Motor neuron (in vitro differentiated cells): ENCODE data around the gene TPD52L2. TPM values are rescaled to one million over a fixed set of nuclear protein-coding genes. Genes with fewer than 3 reads are reported as not detected.
"Not testable (repeated sequence)": the region's sequence is repeated elsewhere in the genome, so short reads cannot be mapped to it uniquely, and the experiment has no call there.

Source experiments
- ATAC-seq, 8 experiments: fragments of 200-7000 bp; cut with Tn5 transposase; replicated peaks in 6 of 8; 2 replicates each; pipeline ENCODE4 v1.8.0; 2021; ENCODE audit warnings: mild to moderate bottlenecking in 8 of 8, moderate library complexity in 8 of 8
- H3K27ac ChIP-seq, 2 donors: fragments of 250-450 bp; sonication (Bioruptor Pico); 2 replicates each; pipeline ENCODE4 v1.9.0; 2021; ENCODE audit warnings: antibody characterized with exemption in 2 of 2, mild to moderate bottlenecking in 2 of 2, moderate library complexity in 1 of 2
- H3K4me1 ChIP-seq, 2 donors: fragments of 250-450 bp; sonication (Bioruptor Pico); replicated peaks in 1 of 2; 2 replicates each; pipeline ENCODE4 v1.6.1; 2021; ENCODE audit warnings: antibody characterized with exemption in 2 of 2, mild to moderate bottlenecking in 2 of 2, moderate library complexity in 1 of 2
- H3K4me3 ChIP-seq, 5 donors: fragments of 250-450 bp; sonication (Bioruptor Pico); 2 replicates each; pipeline ENCODE4 v1.9.0; 2021; ENCODE audit warnings: antibody characterized with exemption in 5 of 5, mild to moderate bottlenecking in 5 of 5, moderate library complexity in 4 of 5
- WGBS, 10 experiments: fragments of 450-650 bp; shearing (Covaris generic); methylation state at CpG; one replicate each; pipeline ENCODE4 v1.0.0; 2022; 5-methylcytosine and 5-hydroxymethylcytosine counted together
- in situ Hi-C, 9 experiments: fragments of 400-800 bp; cut with MboI; loops; one replicate each; pipeline ENCODE4 v1.15.0; 2021; ENCODE audit warnings: low sequenced_read_pairs in 9 of 9, low pct_unique_long_range_greater_than_20kb in 2 of 9; ENCODE audit not compliant: unreplicated experiment in 9 of 9
- total RNA-seq, 8 experiments: library from RNA; unstranded; fragments of 300-600 nt; gene quantifications; 2 replicates each; pipeline versions ENCODE4 v1.2.3 to v1.2.4, GENCODE V29; 2022

Gene TPD52L2
- total RNA-seq, 8 experiments from 2014 or later, result 41.3 to 108 (median 70.4) TPM

DNA sequence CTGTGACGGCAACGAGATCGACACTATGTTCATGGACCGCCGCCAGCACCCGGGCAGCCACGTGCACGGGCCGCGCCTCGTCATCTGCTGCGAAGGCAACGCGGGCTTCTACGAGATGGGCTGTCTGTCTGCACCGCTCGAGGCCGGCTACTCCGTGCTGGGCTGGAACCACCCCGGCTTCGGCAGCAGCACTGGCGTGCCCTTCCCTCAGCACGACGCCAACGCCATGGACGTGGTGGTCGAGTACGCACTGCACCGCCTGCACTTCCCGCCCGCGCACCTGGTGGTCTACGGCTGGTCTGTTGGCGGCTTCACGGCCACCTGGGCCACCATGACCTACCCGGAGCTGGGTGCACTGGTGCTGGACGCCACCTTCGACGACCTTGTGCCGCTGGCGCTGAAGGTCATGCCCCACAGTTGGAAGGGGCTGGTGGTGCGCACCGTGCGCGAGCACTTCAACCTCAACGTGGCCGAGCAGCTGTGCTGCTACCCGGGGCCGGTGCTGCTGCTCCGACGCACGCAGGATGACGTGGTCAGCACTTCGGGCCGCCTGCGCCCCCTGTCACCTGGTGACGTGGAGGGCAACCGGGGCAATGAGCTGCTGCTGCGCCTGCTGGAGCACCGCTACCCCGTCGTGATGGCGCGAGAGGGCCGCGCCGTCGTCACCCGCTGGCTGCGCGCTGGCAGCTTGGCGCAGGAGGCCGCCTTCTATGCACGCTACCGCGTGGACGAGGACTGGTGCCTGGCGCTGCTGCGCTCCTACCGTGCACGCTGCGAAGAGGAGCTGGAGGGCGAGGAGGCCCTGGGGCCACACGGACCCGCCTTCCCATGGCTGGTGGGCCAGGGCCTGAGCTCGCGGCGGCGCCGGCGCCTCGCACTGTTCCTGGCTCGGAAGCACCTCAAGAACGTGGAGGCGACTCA is 2.8 kb upstream of the TPD52L2 start:
- Histone ChIP-seq H3K27ac (no peak overlapping the region), H3K4me1 (peaks cover 34 to 38% of the 10 kb centered on the region in 2 donors), H3K4me3 (no peak overlapping the region)
- no peak for ATAC-seq
- 78 to 98% (median 94%) methylated on average over 8 to 17 of the region's 95 CpGs; no CpG with 5 or more reads in 5 of the 10 experiments for WGBS, 10 experiments
- in situ Hi-C loops, result loop anchor here in 2 of 9 experiments (25.0 kb wide), 2 partner anchors 100 to 325 kb away; partner anchors contain the start of genes PTK6 (in 1 of the 2) and SRMS (in 1 of the 2)

DNA sequence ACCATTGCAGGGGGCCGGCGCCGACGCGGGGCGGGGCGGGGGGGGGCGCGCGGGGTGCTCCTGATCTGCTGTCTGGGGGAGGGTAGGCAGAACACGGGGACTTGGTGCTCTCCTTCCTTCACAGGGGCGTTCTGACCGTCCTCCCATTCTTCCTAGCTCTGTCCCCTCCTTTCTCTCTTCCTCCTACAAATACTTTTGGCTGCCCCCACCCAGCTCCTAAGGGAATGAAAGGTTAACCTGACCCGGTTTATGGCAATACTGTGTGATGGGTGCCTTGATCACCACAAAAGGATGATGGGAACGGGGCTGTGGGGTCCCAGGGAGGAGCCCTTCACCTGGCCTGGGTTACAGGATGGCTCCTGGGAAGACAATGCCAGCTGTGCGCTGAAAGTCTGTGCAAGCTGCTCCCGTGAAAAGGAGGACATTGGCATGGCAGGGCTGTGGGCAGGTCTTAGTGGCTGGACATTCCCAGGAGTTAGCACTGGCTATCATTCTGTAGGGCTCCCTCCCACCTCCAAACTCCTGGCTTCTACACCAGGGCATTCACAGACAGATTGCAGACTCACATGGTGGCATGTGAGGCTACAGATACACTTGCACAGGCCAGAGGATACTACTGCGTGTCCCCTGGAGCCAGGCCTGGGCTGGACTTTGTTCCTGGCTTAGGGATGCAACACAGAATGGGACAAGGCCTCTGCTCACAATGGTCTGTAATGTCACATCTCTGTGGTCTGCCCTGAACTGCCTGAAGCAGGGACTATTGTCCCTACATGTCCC is 1.9 kb upstream of the TPD52L2 start:
- in situ Hi-C loops, result loop anchor here in 2 of 9 experiments (25.0 kb wide), 2 partner anchors 101 to 326 kb away; partner anchors contain the start of genes PTK6 (in 1 of the 2) and SRMS (in 1 of the 2)
- H3K27ac ChIP-seq, result no peak overlapping the region
- WGBS, 10 experiments, result 60 to 92% (median 80%) methylated on average over 1 to 5 of the region's 18 CpGs; no CpG with 5 or more reads in 4 of the 10 experiments
- H3K4me1 ChIP-seq, result peaks cover 27 to 29% of the 10 kb centered on the region in 2 donors
- ATAC-seq, result no peak
- peak overlapping the region in 2 of 5 donors; percentile 93 for H3K4me3 ChIP-seq

DNA sequence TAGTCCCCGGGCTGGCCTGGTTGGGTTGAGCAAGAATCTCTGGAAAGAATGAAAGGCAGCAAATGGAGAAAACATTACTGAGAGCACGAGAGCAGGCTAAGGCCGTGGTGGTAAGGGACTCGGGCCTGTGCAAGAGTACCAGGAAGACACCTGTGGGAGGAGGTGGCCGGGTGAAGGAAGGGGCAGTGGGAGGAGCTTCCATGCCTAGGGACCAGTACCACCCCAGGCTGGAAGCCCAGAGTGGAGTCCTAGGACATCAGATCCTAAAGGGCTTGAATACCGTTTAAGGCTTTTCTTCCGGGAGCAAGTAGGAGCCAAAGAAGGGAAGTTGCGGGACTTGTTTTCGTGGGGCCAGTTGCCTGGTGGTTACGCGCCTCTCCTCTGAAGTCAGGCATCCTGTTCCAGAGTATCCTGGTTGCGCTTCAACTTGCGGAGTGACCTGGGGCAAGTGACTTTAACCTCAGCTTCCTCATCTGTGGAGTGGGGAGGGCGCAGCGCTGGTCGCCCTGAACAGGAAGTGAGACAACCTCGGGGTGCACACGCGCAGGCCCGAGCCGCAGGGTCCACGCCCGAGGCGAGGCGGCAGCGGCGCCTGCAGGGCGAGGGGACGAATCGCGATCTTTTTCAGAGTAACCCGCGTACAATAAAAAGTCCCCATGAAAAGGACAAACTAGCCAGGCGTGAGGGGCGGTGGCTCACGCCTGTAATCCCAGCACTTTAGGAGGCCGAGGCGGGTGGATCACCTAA is 1.1 kb upstream of the TPD52L2 start:
- Histone ChIP-seq H3K4me1 (peaks cover 20 to 21% of the 10 kb centered on the region in 2 donors), H3K27ac (peak overlapping the region; percentile 28 to 71), H3K4me3 (peak overlapping the region; percentile 73 to 93 (median 89))
- 0 to 46% (median 23%) methylated on average over 1 to 18 of the region's 38 CpGs; no CpG with 5 or more reads in 1 of the 10 experiments for WGBS, 10 experiments
- ATAC-seq, result peak; percentile 2 to 48 (median 40)
- in situ Hi-C loops, result loop anchor here in 2 of 9 experiments (25.0 kb wide), 2 partner anchors 102 to 327 kb away; partner anchors contain the start of genes PTK6 (in 1 of the 2) and SRMS (in 1 of the 2)

- H3K4me1 ChIP-seq, result peaks cover 14 to 16% of the 10 kb centered on the region in 2 donors
- H3K4me3 ChIP-seq, result peak overlapping the region; percentile 73 to 93 (median 89)
- 0 to 1% (median 0%) methylated on average over 1 to 17 of the region's 25 CpGs; no CpG with 5 or more reads in 3 of the 10 experiments for WGBS, 10 experiments
- ATAC-seq, result peak in 1 of 8 experiments; percentile 0
- in situ Hi-C loops, result loop anchor here in 2 of 9 experiments (25.0 kb wide), 2 partner anchors 102 to 327 kb away; partner anchors contain the start of genes PTK6 (in 1 of the 2) and SRMS (in 1 of the 2)
- H3K27ac ChIP-seq, result peak overlapping the region; percentile 28 to 71
Observed at GRCh38 chr20:63864545-63864977, 509 bp upstream of the TPD52L2 start.

DNA sequence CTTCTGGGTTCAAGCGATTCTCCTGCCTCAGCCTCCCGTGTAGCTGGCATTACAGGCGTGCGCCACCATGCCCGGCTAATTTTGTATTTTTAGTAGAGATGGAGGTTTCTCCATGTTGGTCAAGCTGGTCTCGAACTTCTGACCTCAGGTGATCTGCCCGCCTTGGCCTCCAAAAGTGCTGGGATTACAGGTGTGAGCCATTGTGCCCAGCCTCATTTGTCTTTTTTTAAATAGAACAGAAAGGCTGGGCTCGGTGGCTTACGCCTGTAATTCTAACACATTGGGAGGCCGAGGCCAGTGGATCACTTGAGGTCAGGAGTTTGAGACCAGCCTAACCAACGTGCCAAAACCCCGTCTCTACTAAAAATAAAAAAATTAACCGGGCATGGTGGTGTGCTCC is 2.0 kb downstream of the TPD52L2 start:
- in situ Hi-C loops, result loop anchor here in 2 of 9 experiments (25.0 kb wide), 2 partner anchors 105 to 330 kb away; partner anchors contain the start of genes PTK6 (in 1 of the 2) and SRMS (in 1 of the 2)
- not testable (repeated sequence) for H3K27ac ChIP-seq, H3K4me3 ChIP-seq, ATAC-seq
- WGBS, 10 experiments, result 75 to 100% (median 95%) methylated on average over 2 to 10 of the region's 13 CpGs; no CpG with 5 or more reads in 4 of the 10 experiments
- peaks cover 12 to 16% of the 10 kb centered on the region in 2 donors for H3K4me1 ChIP-seq

DNA sequence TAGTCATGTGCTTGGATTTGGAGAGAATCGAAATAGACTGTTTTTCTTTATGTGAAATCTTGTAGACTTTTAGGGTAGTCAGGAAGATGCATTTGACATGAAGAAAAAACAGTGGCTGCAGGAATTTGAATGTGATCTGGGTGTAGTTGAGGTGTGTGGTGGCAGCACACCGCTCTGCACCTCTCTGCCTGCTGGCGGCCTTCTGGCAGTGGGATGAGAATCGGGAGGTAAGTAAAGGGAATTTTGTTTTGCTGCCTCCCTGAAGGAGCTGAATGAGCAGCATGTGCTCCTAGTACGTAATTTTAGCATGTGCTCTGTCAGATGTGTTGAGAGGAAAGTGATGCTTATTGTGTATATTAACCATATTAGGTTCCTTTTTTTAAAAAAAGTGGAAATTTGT is 3.2 kb downstream of the TPD52L2 start:
- Histone ChIP-seq H3K4me1 (peaks cover 12 to 16% of the 10 kb centered on the region in 2 donors), H3K27ac (no peak overlapping the region), H3K4me3 (no peak overlapping the region)
- in situ Hi-C loops, result loop anchor here in 2 of 9 experiments (25.0 kb wide), 2 partner anchors 106 to 331 kb away; partner anchors contain the start of genes PTK6 (in 1 of the 2) and SRMS (in 1 of the 2)
- WGBS, 10 experiments, result 70 to 100% (median 86%) methylated on average over 1 to 4 of the region's 5 CpGs; no CpG with 5 or more reads in 5 of the 10 experiments
- ATAC-seq, result no peak

GRCh38 chr20:63873477-63873971 is 8.5 kb downstream of the TPD52L2 start:
- Histone ChIP-seq H3K4me1 (no peaks in the 10 kb centered on the region), H3K27ac (no peak overlapping the region), H3K4me3 (no peak overlapping the region)
- in situ Hi-C loops, result loop anchor here in 2 of 9 experiments (25.0 kb wide), 2 partner anchors 111 to 336 kb away; partner anchors contain the start of genes PTK6 (in 1 of the 2) and SRMS (in 1 of the 2)
- ATAC-seq, result no peak
- WGBS, 10 experiments, result 72 to 100% (median 97%) methylated on average over 1 to 8 of the region's 14 CpGs; no CpG with 5 or more reads in 3 of the 10 experiments

- in situ Hi-C loops, result loop anchor here in 2 of 9 experiments (25.0 kb wide), 2 partner anchors 112 to 337 kb away; partner anchors contain the start of genes PTK6 (in 1 of the 2) and SRMS (in 1 of the 2)
- H3K4me1 ChIP-seq, ATAC-seq, H3K27ac ChIP-seq, H3K4me3 ChIP-seq: not testable (repeated sequence)
- 91 to 100% (median 100%) methylated on average over 1 to 6 of the region's 7 CpGs; no CpG with 5 or more reads in 5 of the 10 experiments for WGBS, 10 experiments
Observed at GRCh38 chr20:63874241-63874640, 9.2 kb downstream of the TPD52L2 start.

- ATAC-seq, result no peak
- in situ Hi-C loops, result no loop called here
- WGBS, 10 experiments, result 80 to 100% (median 87%) methylated on average over 1 to 12 of the region's 19 CpGs; no CpG with 5 or more reads in 1 of the 10 experiments
- Histone ChIP-seq H3K27ac (no peak overlapping the region), H3K4me3 (no peak overlapping the region), H3K4me1 (no peaks in the 10 kb centered on the region)
Observed at GRCh38 chr20:63876489-63877036, 11.5 kb downstream of the TPD52L2 start.

DNA sequence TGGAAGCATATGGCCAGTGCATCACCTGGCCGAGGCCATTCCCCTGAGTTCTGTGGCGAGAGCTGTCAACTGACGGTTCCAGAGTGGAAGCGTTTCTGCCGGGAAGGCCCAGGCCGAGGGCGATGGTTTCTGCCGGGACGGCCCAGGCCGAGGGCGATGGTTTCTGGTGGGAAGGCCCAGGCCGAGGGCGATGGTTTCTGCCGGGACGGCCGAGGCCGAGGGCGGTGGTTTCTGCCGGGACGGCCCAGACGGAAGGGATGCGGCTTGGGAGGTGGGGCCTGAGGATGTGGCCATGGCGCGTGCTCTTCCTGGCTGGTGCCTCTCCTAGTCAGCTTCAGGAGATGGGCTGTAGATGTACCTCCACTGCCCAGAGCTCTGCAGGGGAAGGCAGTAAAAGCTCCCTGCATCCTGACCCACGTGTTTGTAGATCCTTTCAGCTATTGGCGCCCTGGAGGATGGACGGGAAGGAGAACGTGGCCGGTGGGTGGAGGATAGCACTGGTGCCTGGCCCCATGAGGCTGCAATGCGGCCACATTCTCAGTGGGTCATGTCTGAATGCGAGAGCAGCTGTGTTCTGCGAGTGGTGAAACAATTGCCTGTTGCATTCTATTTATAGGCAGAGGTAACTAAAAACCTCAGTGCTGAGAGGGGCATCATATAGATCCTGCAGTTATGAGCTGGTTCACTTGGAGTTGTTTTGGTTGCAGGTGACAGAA is 12.8 kb downstream of the TPD52L2 start:
- Histone ChIP-seq H3K4me3 (no peak overlapping the region), H3K4me1 (no peaks in the 10 kb centered on the region), H3K27ac (no peak overlapping the region)
- in situ Hi-C loops, result no loop called here
- no peak for ATAC-seq
- WGBS, 10 experiments, result 70 to 100% (median 94%) methylated on average over 1 to 14 of the region's 32 CpGs; no CpG with 5 or more reads in 3 of the 10 experiments
